A549 (cell line): Measurements from ENCODE around the gene XPO6.

Experiments used
- ESRRA ChIP-seq: fragments of 150-350 bp; IDR thresholded peaks from 2 replicates; pipeline ENCODE4 v1.6.1; 2014; ENCODE audit warnings: mild to moderate bottlenecking, low read length, borderline replicate concordance
- HDAC2 ChIP-seq: fragments of 200-600 bp; sonication (generic); IDR thresholded peaks from 2 replicates; pipeline ENCODE4 v1.6.1; 2016
- JUNB ChIP-seq: fragments of >200 bp; sonication (Bioruptor Twin); formaldehyde crosslinking; IDR thresholded peaks from 2 replicates; pipeline ENCODE4 v1.6.1; 2016
- MAFK ChIP-seq: fragments of 450-650 bp; IDR thresholded peaks from 2 replicates; pipeline ENCODE4 v1.6.1; 2014; ENCODE audit not compliant: partially characterized antibody
- NR3C1 ChIP-seq: fragments of >200 bp; sonication (Bioruptor Twin); formaldehyde crosslinking; IDR thresholded peaks from 3 replicates; pipeline ENCODE4 v1.6.1; 2017
- POLR2A ChIP-seq: IDR thresholded peaks from 2 replicates; pipeline ENCODE4 v1.6.1; 2012; ENCODE audit warnings: mild to moderate bottlenecking, low read length
- POLR2AphosphoS2 ChIP-seq: conservative IDR thresholded peaks from 2 replicates; pipeline ENCODE4 v1.6.1; 2012; ENCODE audit warnings: low read length, improper control_type of control experiment, inconsistent platforms
- RFX5 ChIP-seq: fragments of 450-650 bp; IDR thresholded peaks from 2 replicates; pipeline ENCODE4 v1.7.1; 2014; ENCODE audit warnings: antibody characterized with exemption, mild to moderate bottlenecking, moderate library complexity
- SREBF2 ChIP-seq: fragments of 450-650 bp; IDR thresholded peaks from 2 replicates; pipeline ENCODE4 v1.6.1; 2014; ENCODE audit warnings: mild to moderate bottlenecking, moderate library complexity
- TF ChIP-seq, protein P1 (sequence below): fragments of 450-650 bp; IDR thresholded peaks from 2 replicates; pipeline ENCODE4 v1.6.1; 2014; ENCODE audit warnings: antibody characterized with exemption
- TF ChIP-seq, protein P2 (sequence below): fragments of >200 bp; sonication (Bioruptor Twin); formaldehyde crosslinking; IDR thresholded peaks from 3 replicates; pipeline ENCODE4 v1.5.1; 2016
- TF ChIP-seq, protein P3 (sequence below): IDR thresholded peaks from 2 replicates; pipeline ENCODE4 v1.6.1; 2012

GRCh38 chr16:28189245-28189644 lies 22.5 kb downstream of the XPO6 start:
- TF ChIP-seq NR3C1 (no peak), JUNB (no peak), MAFK (no peak), SREBF2 (no peak), ESRRA (no peak), POLR2A (no peak), HDAC2 (no peak), RFX5 (no peak), POLR2AphosphoS2 (no peak)
- TF ChIP-seq, protein P1, sequence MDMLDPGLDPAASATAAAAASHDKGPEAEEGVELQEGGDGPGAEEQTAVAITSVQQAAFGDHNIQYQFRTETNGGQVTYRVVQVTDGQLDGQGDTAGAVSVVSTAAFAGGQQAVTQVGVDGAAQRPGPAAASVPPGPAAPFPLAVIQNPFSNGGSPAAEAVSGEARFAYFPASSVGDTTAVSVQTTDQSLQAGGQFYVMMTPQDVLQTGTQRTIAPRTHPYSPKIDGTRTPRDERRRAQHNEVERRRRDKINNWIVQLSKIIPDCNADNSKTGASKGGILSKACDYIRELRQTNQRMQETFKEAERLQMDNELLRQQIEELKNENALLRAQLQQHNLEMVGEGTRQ: no peak
- TF ChIP-seq, protein P2, sequence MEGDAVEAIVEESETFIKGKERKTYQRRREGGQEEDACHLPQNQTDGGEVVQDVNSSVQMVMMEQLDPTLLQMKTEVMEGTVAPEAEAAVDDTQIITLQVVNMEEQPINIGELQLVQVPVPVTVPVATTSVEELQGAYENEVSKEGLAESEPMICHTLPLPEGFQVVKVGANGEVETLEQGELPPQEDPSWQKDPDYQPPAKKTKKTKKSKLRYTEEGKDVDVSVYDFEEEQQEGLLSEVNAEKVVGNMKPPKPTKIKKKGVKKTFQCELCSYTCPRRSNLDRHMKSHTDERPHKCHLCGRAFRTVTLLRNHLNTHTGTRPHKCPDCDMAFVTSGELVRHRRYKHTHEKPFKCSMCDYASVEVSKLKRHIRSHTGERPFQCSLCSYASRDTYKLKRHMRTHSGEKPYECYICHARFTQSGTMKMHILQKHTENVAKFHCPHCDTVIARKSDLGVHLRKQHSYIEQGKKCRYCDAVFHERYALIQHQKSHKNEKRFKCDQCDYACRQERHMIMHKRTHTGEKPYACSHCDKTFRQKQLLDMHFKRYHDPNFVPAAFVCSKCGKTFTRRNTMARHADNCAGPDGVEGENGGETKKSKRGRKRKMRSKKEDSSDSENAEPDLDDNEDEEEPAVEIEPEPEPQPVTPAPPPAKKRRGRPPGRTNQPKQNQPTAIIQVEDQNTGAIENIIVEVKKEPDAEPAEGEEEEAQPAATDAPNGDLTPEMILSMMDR: no peak
- TF ChIP-seq, protein P3, sequence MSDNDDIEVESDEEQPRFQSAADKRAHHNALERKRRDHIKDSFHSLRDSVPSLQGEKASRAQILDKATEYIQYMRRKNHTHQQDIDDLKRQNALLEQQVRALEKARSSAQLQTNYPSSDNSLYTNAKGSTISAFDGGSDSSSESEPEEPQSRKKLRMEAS: no peak
